Measurements from ENCODE around the gene TRIM71.
"Not testable (repeated sequence)": the region's sequence is repeated elsewhere in the genome, so short reads cannot be mapped to it uniquely, and the experiment has no call there.

DNA sequence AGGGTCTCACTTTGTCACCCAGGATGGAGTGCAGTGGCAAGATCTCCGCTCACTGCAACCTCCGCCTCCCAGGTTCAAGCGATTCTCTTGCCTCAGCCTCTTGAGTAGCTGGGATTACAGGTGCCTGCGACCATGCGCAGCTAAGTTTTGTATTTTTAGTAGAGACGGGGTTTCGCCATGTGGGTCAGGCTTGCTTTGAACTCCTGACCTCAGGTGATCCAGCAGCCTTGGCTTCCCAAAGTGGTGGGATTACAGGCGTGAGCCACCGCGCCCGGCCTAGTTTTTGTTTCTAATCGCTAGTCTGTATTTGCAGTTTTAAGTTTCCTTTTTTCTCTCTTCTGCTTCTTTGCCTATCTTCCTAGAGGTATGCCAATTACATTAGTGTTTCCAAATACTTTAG lies 127.8 kb downstream of the TRIM71 start:
- TF ChIP-seq POLR2A (IDR thresholded peaks at IDR 0.05; ENCODE audit: low read depth, low read length); POLR2AphosphoS5 (IDR thresholded peaks at IDR 0.05; ENCODE audit: low read depth, low read length); TAF1 (IDR thresholded peaks at IDR 0.05; ENCODE audit: borderline replicate concordance, low read depth, low read length): not testable (repeated sequence)
